Activated T-cell treated with anti-CD3 and anti-CD28 coated beads for 1 hour (primary cell): Measurements from ENCODE around the gene MYOD1.

Experiments
- DNase-seq: peaks from one replicate; pipeline ENCODE4 v3.0.0-alpha.2; 2020; ENCODE audit warnings: low read depth

Gene MYOD1

GRCh38 chr11:17771415-17771814, 52.0 kb downstream of the MYOD1 start:
- no peak for DNase-seq
